Purkinje cell (primary cell): Measurements from ENCODE around the gene HTR1B. TPM values are rescaled to one million over a fixed set of nuclear protein-coding genes. Genes with fewer than 3 reads are reported as not detected.

ENCODE experiments used
- polyA plus RNA-seq: library from polyadenylated mRNA; unstranded; fragments of >200 nt; fragmentation: Nextera tagmentation; gene quantifications from 2 replicates; pipeline ENCODE4 v1.2.1, GENCODE V29; 2014

Gene HTR1B
- polyA plus RNA-seq, result not detected in 2 replicates

GRCh38 chr6:77463308-77463860 is at the start of gene HTR1B:
TSS of gene HTR1B (minus strand) at chr6:77463491. CDS start at chr6:77463403, 88 bp downstream.

Other genes starting within 250 kb of the HTR1B start
- gene MEI4, start 189.5 kb upstream of the HTR1B start, polyA plus RNA-seq, result 1.1 and 2.1 TPM in 2 replicates